NCI-H446 (cell line): ENCODE data around the gene BMPR1A.
A peak's percentile ranks its signal among the peaks of the same experiment; 100 is the strongest.

Experiments used
- DNase-seq, 2 experiments: peaks; one replicate each; lab custom pipeline; 2025; lab: John Stamatoyannopoulos, UW

BMPR1A gene

GRCh38 chr10:86956195-86956847 lies 199.9 kb downstream of the BMPR1A start:
- no peak for DNase-seq

GRCh38 chr10:86956848-86957448 lies 200.5 kb downstream of the BMPR1A start:
- no peak for DNase-seq

GRCh38 chr10:86957471-86958115 lies 201.2 kb downstream of the BMPR1A start, which contains the start of gene MMRN2:
Gene MMRN2, minus strand, starts transcription at chr10:86957615. Its CDS starts 74 bp downstream, at chr10:86957541.
- no peak for DNase-seq

- DNase-seq = no peak
Measured at GRCh38 chr10:86958116-86958900, 201.9 kb downstream of the BMPR1A start, which contains the start of gene SNCG. Gene SNCG, plus strand, starts transcription at chr10:86958599. Its CDS starts 99 bp downstream, at chr10:86958698.

- DNase-seq = no peak
Measured at GRCh38 chr10:86958901-86959736, 202.7 kb downstream of the BMPR1A start.

GRCh38 chr10:86959737-86960002 lies 203.3 kb downstream of the BMPR1A start:
- no peak for DNase-seq

GRCh38 chr10:86960003-86960862 lies 203.8 kb downstream of the BMPR1A start:
- peak in 1 of 2 experiments; percentile 4 for DNase-seq

- DNase-seq = no peak
Measured at GRCh38 chr10:86960863-86961434, 204.5 kb downstream of the BMPR1A start.

GRCh38 chr10:86961481-86962091 lies 205.2 kb downstream of the BMPR1A start:
- DNase-seq = no peak

- DNase-seq = no peak
Measured at GRCh38 chr10:86962136-86962980, 205.9 kb downstream of the BMPR1A start.

GRCh38 chr10:86962981-86963310 lies 206.5 kb downstream of the BMPR1A start:
- no peak for DNase-seq

GRCh38 chr10:86963341-86963919 lies 207.0 kb downstream of the BMPR1A start:
- no peak for DNase-seq

- DNase-seq = no peak
Measured at GRCh38 chr10:86964061-86964846, 207.8 kb downstream of the BMPR1A start.

- DNase-seq = no peak
Measured at GRCh38 chr10:86964847-86965190, 208.4 kb downstream of the BMPR1A start.

- no peak for DNase-seq
Measured at GRCh38 chr10:86965986-86966654, 209.7 kb downstream of the BMPR1A start.

GRCh38 chr10:86967481-86967941 lies 211.1 kb downstream of the BMPR1A start:
- DNase-seq = no peak

- peak in 1 of 2 experiments; percentile 33 for DNase-seq
Measured at GRCh38 chr10:86968271-86968993, 212.0 kb downstream of the BMPR1A start, which contains the start of gene ADIRF. Gene ADIRF, plus strand, starts transcription at chr10:86968482. Its CDS starts 63 bp downstream, at chr10:86968545.
